Common myeloid progenitor, CD34-positive (primary cell): Measurements from ENCODE around the gene CAPN5.
"Not testable (repeated sequence)": the region's sequence is repeated elsewhere in the genome, so short reads cannot be mapped to it uniquely, and the experiment has no call there.

Experiments used
- CTCF ChIA-PET: fragments of 350-600 bp; sonication (Branson Sonifier 250); formaldehyde crosslinking; loops from one replicate; lab custom pipeline; 2021; ENCODE audit warnings: antibody characterized with exemption; lab: Charles Lee
- POLR2A ChIA-PET: fragments of 350-600 bp; sonication (Branson Sonifier 250); formaldehyde crosslinking; loops from one replicate; lab custom pipeline; 2021; ENCODE audit warnings: antibody characterized with exemption; lab: Charles Lee
- DNase-seq, 3 donors: peaks; one replicate each; pipeline versions ENCODE4 v3.0.0 to v3.0.0-alpha.2; 2013
- H3K27ac ChIP-seq, 2 experiments: 1 replicate in 1 of 2; 2 replicates in 1 of 2; pipeline ENCODE4 v1.7.0; 2013; ENCODE audit warnings: inconsistent platforms in 2 of 2, low read length in 2 of 2, mild to moderate bottlenecking in 2 of 2, low read depth in 1 of 2, moderate library complexity in 1 of 2; ENCODE audit not compliant: severe bottlenecking in 2 of 2, insufficient read depth in 1 of 2, poor library complexity in 1 of 2
- H3K27me3 ChIP-seq, 5 experiments: replicated peaks in 2 of 5; 1 replicate in 3 of 5; 2 replicates in 2 of 5; pipeline versions ENCODE4 v1.6.1 to v1.7.0; 2013; ENCODE audit warnings: low read length in 4 of 5, mild to moderate bottlenecking in 2 of 5, moderate library complexity in 2 of 5, inconsistent platforms in 1 of 5; ENCODE audit not compliant: insufficient read depth in 5 of 5, control insufficient read depth in 4 of 5
- H3K36me3 ChIP-seq, 4 experiments: 1 replicate in 2 of 4; 2 replicates in 2 of 4; pipeline versions ENCODE4 v1.6.1 to v1.7.0; 2013; ENCODE audit warnings: low read length in 3 of 4, control low read depth in 1 of 4, mild to moderate bottlenecking in 1 of 4; ENCODE audit not compliant: control insufficient read depth in 4 of 4, insufficient read depth in 4 of 4
- H3K4me1 ChIP-seq, 4 experiments: 1 replicate in 3 of 4; 2 replicates in 1 of 4; pipeline versions ENCODE4 v1.6.1 to v1.7.1; 2013; ENCODE audit warnings: low read length in 3 of 4, mild to moderate bottlenecking in 3 of 4, control low read depth in 1 of 4, inconsistent platforms in 1 of 4, moderate library complexity in 1 of 4; ENCODE audit not compliant: control insufficient read depth in 4 of 4, insufficient read depth in 4 of 4; ENCODE audit errors: control extremely low read depth in 1 of 4
- H3K4me3 ChIP-seq, 7 experiments: 1 replicate in 4 of 7; 2 replicates in 3 of 7; pipeline versions ENCODE4 v1.5.1 to v1.7.0; 2013; ENCODE audit warnings: mild to moderate bottlenecking in 7 of 7, low read length in 6 of 7, moderate library complexity in 6 of 7, inconsistent platforms in 2 of 7, low read depth in 2 of 7, control low read depth in 1 of 7; ENCODE audit not compliant: insufficient read depth in 4 of 7, control insufficient read depth in 1 of 7; ENCODE audit errors: extremely low read depth in 1 of 7
- H3K9me3 ChIP-seq, 5 experiments: 1 replicate in 4 of 5; 2 replicates in 1 of 5; pipeline versions ENCODE4 v1.6.1 to v1.7.1; 2013; ENCODE audit warnings: low read length in 4 of 5, mild to moderate bottlenecking in 2 of 5, inconsistent platforms in 1 of 5, low read depth in 1 of 5, moderate library complexity in 1 of 5; ENCODE audit not compliant: control insufficient read depth in 4 of 5, insufficient read depth in 2 of 5; ENCODE audit errors: control extremely low read depth in 1 of 5
- WGBS: methylation state at CpG from one replicate; pipeline ENCODE4 v1.1.5; 2013; ENCODE audit not compliant: insufficient coverage; 5-methylcytosine and 5-hydroxymethylcytosine counted together

Gene CAPN5

GRCh38 chr11:77061258-77061657, 5.5 kb upstream of the CAPN5 start:
- H3K27ac ChIP-seq, H3K4me1 ChIP-seq, DNase-seq, H3K27me3 ChIP-seq, H3K36me3 ChIP-seq, POLR2A ChIA-PET, H3K4me3 ChIP-seq: not testable (repeated sequence)
- CTCF ChIA-PET = interaction anchor here (0.8 to 1.7 kb wide), 2 partner anchors 16 kb away, joined by 3 to 4 read pairs; no protein-coding TSS in a partner anchor
- WGBS = 100% methylated on average over 2 of the region's 4 CpGs
- peaks cover 0 to 10% (median 8%) of the 10 kb centered on the region in 5 experiments for H3K9me3 ChIP-seq

DNA sequence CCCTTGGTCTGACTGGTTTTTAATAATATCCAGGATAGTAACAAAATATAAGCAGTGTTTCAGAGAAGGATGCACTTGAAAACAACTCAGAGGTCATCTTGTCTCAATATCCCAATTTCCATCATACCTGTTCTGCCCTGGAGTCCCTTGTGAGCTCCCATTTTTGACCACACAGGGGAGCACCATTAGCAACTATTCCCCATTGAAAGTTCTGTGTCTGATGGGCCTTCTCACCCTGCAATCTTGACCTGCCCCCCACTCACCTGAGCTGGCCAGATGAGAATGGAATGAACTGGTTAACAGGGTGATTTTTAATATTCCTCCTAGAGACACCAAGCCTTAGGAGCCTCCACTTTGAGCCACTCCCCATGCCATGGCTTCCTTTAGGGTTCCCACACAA, 3.8 kb upstream of the CAPN5 start:
- no peak overlapping the region for H3K27ac ChIP-seq
- POLR2A ChIA-PET = no interaction called here
- H3K4me3 ChIP-seq = no peak overlapping the region
- peaks cover 0 to 4% (median 0%) of the 10 kb centered on the region in 5 experiments for H3K9me3 ChIP-seq
- peaks cover 4 to 14% (median 10%) of the 10 kb centered on the region in 4 experiments for H3K4me1 ChIP-seq
- CTCF ChIA-PET = interaction anchor here (1.0 to 6.9 kb wide), 5 partner anchors 9 to 28 kb away, joined by 4 to 67 read pairs (median 4); no protein-coding TSS in a partner anchor
- H3K27me3 ChIP-seq = peaks cover 0 to 8% (median 2%) of the 10 kb centered on the region in 5 experiments
- no peaks in the 10 kb centered on the region for H3K36me3 ChIP-seq
- DNase-seq = no peak

DNA sequence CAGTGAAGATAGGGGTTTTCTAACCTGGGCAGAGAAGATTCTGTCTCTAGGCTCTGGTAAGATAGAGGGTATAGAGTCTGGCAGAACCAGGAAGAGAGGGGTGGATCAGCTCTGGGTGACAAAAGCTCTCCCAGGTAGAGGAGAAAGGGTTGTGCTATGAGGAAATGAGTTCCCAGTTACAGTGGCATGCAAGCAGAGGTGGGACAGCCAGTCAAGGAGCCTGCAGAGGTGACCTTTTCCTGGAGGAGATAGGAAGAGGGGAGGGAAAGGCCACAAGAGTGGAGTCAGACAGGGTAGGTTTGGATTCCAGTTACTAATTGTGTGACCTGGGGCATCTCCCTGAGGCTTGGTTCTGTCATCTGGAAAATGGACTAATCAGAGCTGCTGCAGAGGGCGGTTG, 3.4 kb upstream of the CAPN5 start:
- Histone ChIP-seq H3K36me3 (no peaks in the 10 kb centered on the region), H3K4me1 (peaks cover 4 to 14% (median 10%) of the 10 kb centered on the region in 4 experiments), H3K9me3 (peaks cover 0 to 4% (median 0%) of the 10 kb centered on the region in 5 experiments), H3K27me3 (peaks cover 0 to 8% (median 2%) of the 10 kb centered on the region in 5 experiments), H3K4me3 (no peak overlapping the region), H3K27ac (no peak overlapping the region)
- DNase-seq = no peak
- 90% methylated on average over 1 of the region's 1 CpG for WGBS
- POLR2A ChIA-PET = no interaction called here
- CTCF ChIA-PET = interaction anchor here (1.0 to 6.9 kb wide), 4 partner anchors 9 to 31 kb away, joined by 3 to 67 read pairs (median 16); no protein-coding TSS in a partner anchor

DNA sequence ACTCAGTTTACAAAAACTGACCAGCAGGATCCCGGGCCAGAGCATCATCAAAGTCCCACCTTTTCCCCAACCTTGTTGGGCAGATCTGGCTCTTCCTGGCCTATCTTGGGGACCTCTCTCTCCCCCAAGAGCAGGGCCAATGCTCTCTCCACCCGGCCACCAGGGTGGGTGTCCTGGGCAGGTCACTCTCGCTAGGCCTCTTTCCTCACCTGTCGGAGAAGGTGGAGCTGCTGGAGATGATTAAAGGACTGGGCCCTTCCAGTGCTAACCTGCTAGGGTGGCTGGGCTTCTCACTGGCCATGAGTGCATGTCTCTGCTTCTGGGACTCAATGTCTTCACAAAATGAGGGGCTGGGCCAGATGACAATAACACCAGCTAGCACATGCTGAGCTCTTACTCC, 2.9 kb upstream of the CAPN5 start:
- H3K27me3 ChIP-seq = peaks cover 0 to 8% (median 2%) of the 10 kb centered on the region in 5 experiments
- ChIA-PET CTCF (interaction anchor here (1.0 to 6.9 kb wide), 3 partner anchors 10 to 31 kb away, joined by 3 to 67 read pairs (median 29); no protein-coding TSS in a partner anchor), POLR2A (no interaction called here)
- H3K4me3 ChIP-seq = no peak overlapping the region
- DNase-seq = no peak
- peaks cover 0 to 4% (median 0%) of the 10 kb centered on the region in 5 experiments for H3K9me3 ChIP-seq
- WGBS = 94% methylated on average over 3 of the region's 4 CpGs
- no peak overlapping the region for H3K27ac ChIP-seq
- H3K4me1 ChIP-seq = peaks cover 4 to 14% (median 10%) of the 10 kb centered on the region in 4 experiments
- H3K36me3 ChIP-seq = no peaks in the 10 kb centered on the region

- H3K4me3 ChIP-seq = no peak overlapping the region
- ChIA-PET CTCF (interaction anchor here (1.0 to 6.9 kb wide), 9 partner anchors 10 to 46 kb away, joined by 3 to 67 read pairs (median 4); no protein-coding TSS in a partner anchor), POLR2A (no interaction called here)
- H3K4me1 ChIP-seq = peaks cover 4 to 14% (median 10%) of the 10 kb centered on the region in 4 experiments
- DNase-seq = no peak
- H3K27me3 ChIP-seq = peaks cover 0 to 8% (median 2%) of the 10 kb centered on the region in 5 experiments
- H3K27ac ChIP-seq = no peak overlapping the region
- no peaks in the 10 kb centered on the region for H3K36me3 ChIP-seq
- peaks cover 0 to 4% (median 0%) of the 10 kb centered on the region in 5 experiments for H3K9me3 ChIP-seq
- WGBS = 93% methylated on average over 4 of the region's 4 CpGs
Observed at GRCh38 chr11:77064648-77065217, 2.0 kb upstream of the CAPN5 start.

DNA sequence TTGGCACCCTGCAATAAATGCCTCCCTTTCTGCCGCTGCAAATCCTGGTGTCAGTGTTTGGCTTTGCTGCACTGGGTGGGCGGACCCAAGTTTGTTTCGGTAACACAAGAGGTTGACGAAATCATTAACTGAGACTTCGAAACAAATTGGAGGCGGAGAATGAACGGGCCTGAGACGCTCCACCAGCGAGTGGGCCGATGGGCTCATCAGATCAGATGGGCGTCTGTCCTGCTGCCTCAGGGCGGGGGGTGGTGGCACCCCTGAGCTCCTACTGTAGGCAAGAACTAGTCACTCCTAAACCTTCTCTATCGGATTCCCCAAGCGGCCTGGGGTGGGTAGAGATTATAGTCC, 918 bp upstream of the CAPN5 start:
- no peaks in the 10 kb centered on the region for H3K36me3 ChIP-seq
- ChIA-PET CTCF (interaction anchor here (1.0 to 6.9 kb wide), 8 partner anchors 9 to 42 kb away, joined by 3 to 67 read pairs (median 5); no protein-coding TSS in a partner anchor), POLR2A (no interaction called here)
- peaks cover 0 to 4% (median 0%) of the 10 kb centered on the region in 5 experiments for H3K9me3 ChIP-seq
- H3K27me3 ChIP-seq = peaks cover 0 to 8% (median 4%) of the 10 kb centered on the region in 5 experiments
- peaks cover 4 to 14% (median 10%) of the 10 kb centered on the region in 4 experiments for H3K4me1 ChIP-seq
- DNase-seq = peak; percentile 21 to 57 (median 53)
- 6% methylated on average over 14 of the region's 14 CpGs for WGBS
- H3K27ac ChIP-seq = no peak overlapping the region
- peak overlapping the region; percentile 69 to 85 (median 70) for H3K4me3 ChIP-seq

DNA sequence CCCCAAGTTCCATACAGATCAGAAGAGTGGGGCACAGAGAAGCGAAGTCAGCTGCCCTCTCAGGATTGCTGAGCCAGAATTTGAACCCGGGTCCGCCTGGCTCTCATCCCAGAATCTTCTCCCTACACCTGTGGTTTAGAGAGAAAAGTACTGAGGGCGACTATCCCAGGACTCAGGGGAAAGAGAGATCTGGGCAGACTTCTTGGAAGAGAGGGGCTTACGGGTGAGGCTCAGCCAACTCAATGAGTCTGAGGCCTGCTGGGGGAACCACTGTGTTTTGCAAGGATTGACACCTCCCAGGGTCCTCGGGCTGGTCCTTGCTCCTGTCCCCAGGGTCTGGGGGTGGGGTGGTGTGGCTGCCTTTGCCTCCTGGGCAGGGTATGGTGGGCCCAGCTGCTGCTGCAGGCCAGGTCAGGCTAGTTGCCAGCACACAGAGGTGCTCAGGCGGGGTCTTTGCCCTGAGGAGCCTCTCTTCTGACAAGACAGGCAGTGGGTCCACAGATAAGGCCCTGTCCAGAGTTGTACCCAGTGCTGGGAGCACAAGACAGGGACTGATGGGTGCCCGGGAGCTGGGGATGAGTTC, 1.2 kb downstream of the CAPN5 start:
- H3K9me3 ChIP-seq = no peaks in the 10 kb centered on the region
- H3K27ac ChIP-seq = no peak overlapping the region
- WGBS = 97% methylated on average over 5 of the region's 8 CpGs
- no peak overlapping the region for H3K4me3 ChIP-seq
- peaks cover 4 to 27% (median 24%) of the 10 kb centered on the region in 4 experiments for H3K4me1 ChIP-seq
- CTCF ChIA-PET = interaction anchor here (1.5 to 6.9 kb wide), 2 partner anchors 14 to 23 kb away, joined by 4 to 67 read pairs; no protein-coding TSS in a partner anchor
- DNase-seq = no peak
- POLR2A ChIA-PET = no interaction called here
- no peaks in the 10 kb centered on the region for H3K36me3 ChIP-seq
- peaks cover 0 to 8% (median 4%) of the 10 kb centered on the region in 5 experiments for H3K27me3 ChIP-seq
